GM11168 (cell line): ENCODE measurements around the gene ANTXRL.
"Not testable (repeated sequence)": the region's sequence is repeated elsewhere in the genome, so short reads cannot be mapped to it uniquely, and the experiment has no call there.

Experiments
- in situ Hi-C: fragments of 300-500 bp; cut with MboI; formaldehyde crosslinking; loops from one replicate; pipeline ENCODE4 v1.12.0; 2022; ENCODE audit warnings: low sequenced_read_pairs; ENCODE audit not compliant: unreplicated experiment

ANTXRL gene

GRCh38 chr10:46253076-46254006 lies 33.5 kb upstream of the ANTXRL start:
- in situ Hi-C loops, result no loop called here

- in situ Hi-C loops, result no loop called here
Observed at GRCh38 chr10:46254007-46254383, 32.8 kb upstream of the ANTXRL start.

- in situ Hi-C loops, result no loop called here
Observed at GRCh38 chr10:46254467-46254866, 32.3 kb upstream of the ANTXRL start.

GRCh38 chr10:46255210-46255609 lies 31.6 kb upstream of the ANTXRL start:
- in situ Hi-C loops, result not testable (repeated sequence)

GRCh38 chr10:46255801-46256747 lies 30.7 kb upstream of the ANTXRL start:
- in situ Hi-C loops, result no loop called here

GRCh38 chr10:46257099-46257498 lies 29.7 kb upstream of the ANTXRL start:
- in situ Hi-C loops, result no loop called here

- in situ Hi-C loops, result not testable (repeated sequence)
Observed at GRCh38 chr10:46262906-46263560, 23.8 kb upstream of the ANTXRL start.

- in situ Hi-C loops, result no loop called here
Observed at GRCh38 chr10:46263831-46264268, 22.9 kb upstream of the ANTXRL start.

- in situ Hi-C loops, result no loop called here
Observed at GRCh38 chr10:46264336-46264735, 22.5 kb upstream of the ANTXRL start.

- in situ Hi-C loops, result no loop called here
Observed at GRCh38 chr10:46264737-46265368, 21.9 kb upstream of the ANTXRL start.

GRCh38 chr10:46265566-46266305 lies 21.1 kb upstream of the ANTXRL start:
- in situ Hi-C loops, result not testable (repeated sequence)

- in situ Hi-C loops, result no loop called here
Observed at GRCh38 chr10:46266306-46266985, 20.4 kb upstream of the ANTXRL start.

- in situ Hi-C loops, result no loop called here
Observed at GRCh38 chr10:46267132-46267985, 19.4 kb upstream of the ANTXRL start.

GRCh38 chr10:46268076-46268881 lies 18.5 kb upstream of the ANTXRL start:
- in situ Hi-C loops, result no loop called here

- in situ Hi-C loops, result not testable (repeated sequence)
Observed at GRCh38 chr10:46269554-46270053, 17.2 kb upstream of the ANTXRL start.

- in situ Hi-C loops, result no loop called here
Observed at GRCh38 chr10:46270086-46270811, 16.5 kb upstream of the ANTXRL start.
